GM12878 (cell line): ENCODE data around the gene ERMN.

Experiments used
- ASH2L ChIP-seq: fragments of 300-600, 200-600 bp; sonication (generic); IDR thresholded peaks from 2 replicates; pipeline ENCODE4 v1.6.1; 2017; ENCODE audit warnings: low read depth, mild to moderate bottlenecking, borderline replicate concordance
- CEBPB ChIP-seq, 2 experiments: fragments of 150-350 bp in 1 of 2; IDR thresholded peaks; 2 replicates each; pipeline ENCODE4 v1.6.1; 2012 to 2014; ENCODE audit warnings: low read depth in 2 of 2, low read length in 2 of 2, borderline replicate concordance in 1 of 2, inconsistent platforms in 1 of 2
- E2F8 ChIP-seq: fragments of 450-650 bp; IDR thresholded peaks from 2 replicates; pipeline ENCODE4 v1.6.1; 2018; ENCODE audit warnings: mild to moderate bottlenecking, low read depth, moderate library complexity; ENCODE audit not compliant: partially characterized antibody
- EZH2 ChIP-seq: IDR thresholded peaks from 2 replicates; pipeline ENCODE4 v1.6.1; 2012; ENCODE audit warnings: low read depth, mild to moderate bottlenecking, control low read depth, inconsistent platforms, low read length, borderline replicate concordance; ENCODE audit not compliant: control insufficient read depth
- POLR2AphosphoS5 ChIP-seq: IDR thresholded peaks from 2 replicates; pipeline ENCODE4 v1.6.1; 2011; ENCODE audit warnings: mild to moderate bottlenecking, low read length, inconsistent platforms
- SUZ12 ChIP-seq: fragments of 200-600 bp; sonication (generic); IDR thresholded peaks from one replicate; pipeline ENCODE4 v1.6.1; 2018; ENCODE audit warnings: antibody characterized with exemption, mild to moderate bottlenecking; ENCODE audit not compliant: unreplicated experiment
- TARDBP ChIP-seq: IDR thresholded peaks from 2 replicates; pipeline ENCODE4 v1.6.1; 2016; ENCODE audit warnings: borderline replicate concordance
- YY1 ChIP-seq: IDR thresholded peaks from 2 replicates; pipeline ENCODE4 v1.6.1; 2011; ENCODE audit warnings: low read depth, mild to moderate bottlenecking, low read length
- ZNF592 ChIP-seq: fragments of 450-650 bp; IDR thresholded peaks from 2 replicates; pipeline ENCODE4 v1.6.1; 2017; ENCODE audit warnings: mild to moderate bottlenecking, moderate library complexity

- TF ChIP-seq SUZ12 (no peak), ZNF592 (no peak), TARDBP (no peak), CEBPB (IDR thresholded peaks at IDR 0.05; ENCODE audit: borderline replicate concordance in 1 of 2, low read depth in 2 of 2, low read length in 2 of 2) (no peak), E2F8 (no peak), ASH2L (no peak), POLR2AphosphoS5 (no peak), YY1 (no peak), EZH2 (no peak)
Observed at GRCh38 chr2:157329524-157329923, 3.9 kb upstream of the ERMN start.
